ENCODE data around the gene DNAH2.

Gene DNAH2

DNA sequence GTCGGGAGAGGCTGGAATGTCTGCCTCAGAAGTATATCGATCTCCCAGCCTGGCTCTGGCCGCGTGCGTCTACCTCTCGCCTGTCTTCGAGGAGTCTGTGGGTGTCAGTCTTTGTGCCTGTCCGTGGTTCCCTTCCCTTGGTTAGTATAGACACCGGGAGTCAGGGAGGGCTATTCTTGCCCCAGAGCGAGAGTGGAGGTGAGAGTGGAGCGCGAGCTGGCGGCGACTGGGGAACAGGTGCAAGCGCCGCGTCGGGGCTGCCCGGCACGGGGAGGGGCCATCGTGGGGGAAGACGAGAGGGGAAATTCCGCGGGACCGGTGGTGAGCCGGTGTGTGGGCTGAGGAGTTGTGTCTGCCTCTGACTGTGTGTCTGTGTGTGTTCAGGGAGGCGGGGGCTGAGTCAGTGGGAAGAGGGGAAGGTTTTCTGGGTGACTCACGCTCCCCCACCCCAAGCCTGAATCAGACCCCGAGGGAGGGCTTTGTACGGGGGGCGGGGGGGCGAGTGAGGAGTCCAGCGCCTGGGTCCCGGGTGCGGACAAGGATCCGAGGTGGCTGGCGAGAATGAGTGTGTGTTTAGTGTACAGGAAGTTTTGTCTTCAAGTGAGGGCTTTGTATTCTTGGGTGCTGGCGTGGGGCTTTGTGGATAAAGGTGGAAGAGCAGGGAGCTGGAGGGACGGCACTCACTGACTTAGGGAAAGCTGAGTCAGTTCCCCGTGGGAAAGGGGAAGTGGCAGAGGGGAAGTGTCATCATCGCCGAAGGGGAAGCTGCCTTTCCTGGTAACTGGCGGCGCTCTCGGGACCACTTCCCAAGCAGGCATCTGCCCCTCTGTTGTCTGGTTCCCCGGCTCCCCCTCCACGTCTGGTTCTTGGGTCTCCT lies 125.1 kb downstream of the DNAH2 start:
- peaks cover 50 to 80% of the 10 kb centered on the region in 2 donors for H3K4me1 Mint-ChIP-seq
- peak; percentile 49 to 53 for ATAC-seq (replicated peaks)

DNA sequence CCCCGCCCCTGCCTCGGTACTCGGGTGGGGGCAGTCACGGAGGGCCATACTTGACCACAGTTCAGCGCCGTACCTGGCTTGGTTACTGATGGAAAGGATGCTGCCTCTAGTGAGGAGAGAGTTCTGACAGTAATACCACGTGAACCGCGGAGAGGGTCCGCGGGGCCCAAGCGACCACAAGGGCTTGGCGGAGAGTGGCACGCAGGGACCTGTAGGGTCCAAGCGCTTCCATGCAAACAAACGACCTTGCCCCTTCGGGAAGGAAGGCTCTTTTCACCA lies 125.7 kb downstream of the DNAH2 start:
- Mint-ChIP-seq H3K4me3 (peak overlapping the region; percentile 95 to 99), H3K9me3 (no peaks in the 10 kb centered on the region), H3K27ac (peak overlapping the region; percentile 100), H3K36me3 (peaks cover 17 to 35% of the 10 kb centered on the region in 2 donors), H3K27me3 (no peaks in the 10 kb centered on the region), H3K4me1 (peaks cover 49 to 77% of the 10 kb centered on the region in 2 donors)
- ATAC-seq (replicated peaks) (peak; percentile 11 to 15), DNase-seq (no peak)

More for the DNA sequence above, 125.1 kb downstream of the DNAH2 start:
- peak; percentile 97 for DNase-seq
- peaks cover 16 to 33% of the 10 kb centered on the region in 2 donors for H3K36me3 Mint-ChIP-seq
- peak overlapping the region; percentile 95 to 99 for H3K4me3 Mint-ChIP-seq
- H3K27me3 Mint-ChIP-seq = no peaks in the 10 kb centered on the region
- H3K9me3 Mint-ChIP-seq = no peaks in the 10 kb centered on the region
- peak overlapping the region; percentile 100 for H3K27ac Mint-ChIP-seq

DNA sequence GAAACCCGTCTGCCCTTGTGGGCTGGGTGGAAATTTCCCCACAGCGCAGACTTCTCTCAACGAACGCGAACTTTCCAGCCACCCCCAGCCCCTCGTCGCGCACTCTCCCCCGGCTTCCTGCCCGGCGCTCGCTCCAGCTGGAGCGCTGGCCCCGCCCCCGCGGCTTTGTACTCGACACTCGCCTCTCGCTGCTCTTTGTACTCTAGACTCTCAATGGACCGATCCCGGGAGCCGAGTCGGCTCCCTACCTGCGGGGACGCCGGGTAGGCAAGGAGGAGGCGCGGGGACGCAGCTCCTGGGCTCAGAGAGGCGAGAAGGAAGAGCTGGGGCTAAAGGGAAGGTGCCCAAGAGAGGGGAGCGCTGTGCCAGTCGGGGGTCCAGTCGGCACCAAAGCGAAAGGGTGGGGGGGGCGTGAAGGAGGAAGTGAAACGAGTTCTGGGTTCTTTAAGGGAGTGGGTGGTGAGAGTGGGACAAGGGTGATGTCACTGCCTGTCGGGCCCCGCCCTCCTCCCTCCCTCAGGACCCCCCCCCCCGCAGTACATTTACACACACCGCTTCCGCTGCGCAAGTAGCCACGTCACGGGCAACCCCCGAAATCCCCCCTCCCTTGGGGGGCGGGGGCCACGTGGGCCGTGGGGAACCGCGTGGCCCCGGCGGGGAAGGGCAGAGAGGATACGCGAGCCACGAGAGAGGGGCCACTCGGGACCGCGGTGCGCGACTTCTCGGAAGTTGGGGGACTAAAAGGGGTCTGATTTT lies 126.2 kb downstream of the DNAH2 start:
- DNase-seq (peak; percentile 90), ATAC-seq (replicated peaks) (peak; percentile 35 to 41)
- Mint-ChIP-seq H3K4me1 (peaks cover 46 to 72% of the 10 kb centered on the region in 2 donors), H3K9me3 (no peaks in the 10 kb centered on the region), H3K36me3 (peaks cover 18 to 37% of the 10 kb centered on the region in 2 donors), H3K27me3 (no peaks in the 10 kb centered on the region), H3K4me3 (peak overlapping the region; percentile 95 to 99), H3K27ac (peak overlapping the region; percentile 100)

DNA sequence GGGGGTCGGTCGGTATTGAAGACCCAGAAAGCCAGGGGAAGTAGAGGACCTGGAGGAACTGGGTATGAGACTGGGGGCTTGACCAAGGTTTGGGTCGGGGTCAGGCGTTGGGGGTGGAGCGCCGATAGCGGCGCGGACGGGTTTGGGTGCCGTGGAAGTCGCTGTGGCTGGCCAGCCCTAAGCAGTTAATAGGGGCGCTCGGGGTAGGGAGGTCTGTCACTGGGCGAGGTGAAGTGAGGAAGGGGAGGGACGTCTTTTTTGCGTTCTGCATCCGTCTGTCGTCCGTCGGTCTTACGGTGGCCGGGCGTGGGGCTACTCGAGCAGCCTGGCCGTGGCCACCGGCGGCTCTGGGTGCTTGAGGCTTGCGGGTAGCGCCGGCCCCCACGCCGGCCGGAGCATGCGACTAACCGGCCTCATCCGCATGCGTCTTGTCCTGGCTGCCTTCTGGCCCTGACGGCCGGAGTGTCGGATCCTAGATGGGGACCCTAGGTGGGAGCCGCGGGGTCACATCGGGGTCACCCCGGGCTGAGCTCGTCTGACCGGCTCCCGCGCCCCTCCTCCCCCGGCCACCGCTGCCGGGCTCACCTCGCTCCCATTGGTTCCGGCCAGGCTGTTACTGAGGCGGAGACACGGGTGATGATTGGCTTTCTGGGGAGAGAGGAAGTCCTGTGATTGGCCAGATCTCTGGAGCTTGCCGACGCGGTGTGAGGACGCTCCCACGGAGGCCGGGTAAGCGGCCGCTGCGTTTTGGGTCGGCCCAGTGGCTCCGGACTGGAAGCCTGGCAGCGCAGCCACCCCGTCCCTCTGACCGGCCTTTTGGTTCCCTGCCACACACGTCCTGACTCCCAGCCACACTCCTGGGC lies 127.0 kb downstream of the DNAH2 start:
- no peaks in the 10 kb centered on the region for H3K9me3 Mint-ChIP-seq
- H3K36me3 Mint-ChIP-seq = peaks cover 26 to 38% of the 10 kb centered on the region in 2 donors
- DNase-seq = peak; percentile 89
- peak overlapping the region; percentile 100 for H3K27ac Mint-ChIP-seq
- H3K4me1 Mint-ChIP-seq = peaks cover 44 to 72% of the 10 kb centered on the region in 2 donors
- peak overlapping the region; percentile 95 to 99 for H3K4me3 Mint-ChIP-seq
- peak; percentile 49 to 53 for ATAC-seq (replicated peaks)
- no peaks in the 10 kb centered on the region for H3K27me3 Mint-ChIP-seq

DNA sequence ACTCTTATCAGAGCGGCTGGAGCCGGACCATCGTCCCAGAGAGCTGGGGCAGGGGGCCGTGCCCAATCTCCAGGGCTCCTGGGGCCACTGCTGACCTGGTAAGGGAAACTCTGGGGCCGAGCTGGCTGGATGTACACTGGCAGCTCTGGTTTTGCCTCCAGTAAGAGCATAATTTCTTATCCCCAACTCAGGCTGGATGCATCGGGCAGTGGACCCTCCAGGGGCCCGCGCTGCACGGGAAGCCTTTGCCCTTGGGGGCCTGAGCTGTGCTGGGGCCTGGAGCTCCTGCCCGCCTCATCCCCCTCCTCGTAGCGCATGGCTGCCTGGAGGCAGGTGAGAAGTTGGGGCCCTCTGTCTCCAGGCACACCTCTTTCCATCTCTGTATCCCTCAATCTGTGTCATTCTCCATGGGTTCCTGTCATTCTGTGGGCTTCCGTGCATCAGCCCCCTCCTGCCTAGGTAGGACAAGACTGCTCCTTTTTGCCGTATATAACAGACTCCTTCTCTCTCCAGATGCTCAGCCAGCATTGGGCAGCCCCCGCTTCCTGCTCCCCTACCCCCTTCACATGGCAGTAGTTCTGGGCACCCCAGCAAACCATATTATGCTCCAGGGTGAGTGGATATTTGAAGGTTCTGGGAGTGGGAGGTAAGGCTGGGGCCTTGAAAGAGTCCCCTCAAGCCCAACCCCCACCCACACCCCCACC lies 128.0 kb downstream of the DNAH2 start:
- H3K27me3 Mint-ChIP-seq = no peaks in the 10 kb centered on the region
- H3K4me3 Mint-ChIP-seq = peak overlapping the region; percentile 95 to 99
- no peak for DNase-seq
- peak overlapping the region; percentile 100 for H3K27ac Mint-ChIP-seq
- H3K36me3 Mint-ChIP-seq = peaks cover 33 to 46% of the 10 kb centered on the region in 2 donors
- H3K9me3 Mint-ChIP-seq = no peaks in the 10 kb centered on the region
- peaks cover 43 to 72% of the 10 kb centered on the region in 2 donors for H3K4me1 Mint-ChIP-seq
- no peak for ATAC-seq (replicated peaks)

DNA sequence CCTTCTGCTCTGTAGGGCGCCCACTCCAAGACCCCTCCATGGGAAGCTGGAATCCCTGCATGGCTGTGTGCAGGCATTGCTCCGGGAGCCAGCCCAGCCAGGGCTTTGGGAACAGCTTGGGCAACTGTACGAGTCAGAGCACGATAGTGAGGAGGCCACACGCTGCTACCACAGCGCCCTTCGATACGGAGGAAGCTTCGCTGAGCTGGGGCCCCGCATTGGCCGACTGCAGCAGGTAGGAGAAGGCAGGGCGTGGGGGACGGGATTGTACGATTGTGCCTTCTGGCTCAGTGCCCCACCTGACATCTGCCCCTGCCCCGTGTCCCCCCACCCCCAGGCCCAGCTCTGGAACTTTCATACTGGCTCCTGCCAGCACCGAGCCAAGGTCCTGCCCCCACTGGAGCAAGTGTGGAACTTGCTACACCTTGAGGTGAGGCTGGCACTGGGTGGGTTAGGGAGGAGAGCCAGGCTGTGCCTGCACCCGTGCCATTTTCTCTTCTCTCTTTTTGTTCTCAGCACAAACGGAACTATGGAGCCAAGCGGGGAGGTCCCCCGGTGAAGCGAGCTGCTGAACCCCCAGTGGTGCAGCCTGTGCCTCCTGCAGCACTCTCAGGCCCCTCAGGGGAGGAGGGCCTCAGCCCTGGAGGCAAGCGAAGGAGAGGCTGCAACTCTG lies 128.7 kb downstream of the DNAH2 start:
- DNase-seq (no peak), ATAC-seq (replicated peaks) (no peak)
- Mint-ChIP-seq H3K4me1 (peaks cover 44 to 72% of the 10 kb centered on the region in 2 donors), H3K27me3 (no peaks in the 10 kb centered on the region), H3K36me3 (peaks cover 37 to 50% of the 10 kb centered on the region in 2 donors), H3K27ac (peak overlapping the region; percentile 65), H3K9me3 (no peaks in the 10 kb centered on the region), H3K4me3 (peak overlapping the region; percentile 95 to 99)

DNA sequence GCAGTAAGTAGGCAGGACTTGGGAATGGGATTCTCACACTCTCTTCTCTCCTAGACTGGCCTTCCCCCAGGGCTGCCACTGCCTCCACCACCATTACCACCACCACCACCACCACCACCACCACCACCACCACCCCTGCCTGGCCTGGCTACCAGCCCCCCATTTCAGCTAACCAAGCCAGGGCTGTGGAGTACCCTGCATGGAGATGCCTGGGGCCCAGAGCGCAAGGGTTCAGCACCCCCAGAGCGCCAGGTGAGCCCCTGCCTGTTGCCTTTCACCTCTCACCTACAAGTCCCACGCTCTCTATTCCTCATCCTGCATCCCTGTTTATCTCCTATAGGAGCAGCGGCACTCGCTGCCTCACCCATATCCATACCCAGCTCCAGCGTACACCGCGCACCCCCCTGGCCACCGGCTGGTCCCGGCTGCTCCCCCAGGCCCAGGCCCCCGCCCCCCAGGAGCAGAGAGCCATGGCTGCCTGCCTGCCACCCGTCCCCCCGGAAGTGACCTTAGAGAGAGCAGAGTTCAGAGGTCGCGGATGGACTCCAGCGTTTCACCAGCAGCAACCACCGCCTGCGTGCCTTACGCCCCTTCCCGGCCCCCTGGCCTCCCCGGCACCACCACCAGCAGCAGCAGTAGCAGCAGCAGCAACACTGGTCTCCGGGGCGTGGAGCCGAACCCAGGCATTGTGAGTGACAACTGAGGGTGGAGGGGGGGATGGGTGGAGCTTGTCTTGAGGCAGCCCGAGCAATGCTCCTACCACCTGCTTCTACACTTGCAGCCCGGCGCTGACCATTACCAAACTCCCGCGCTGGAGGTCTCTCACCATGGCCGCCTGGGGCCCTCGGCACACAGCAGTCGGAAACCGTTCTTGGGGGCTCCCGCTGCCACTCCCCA lies 129.5 kb downstream of the DNAH2 start:
- Mint-ChIP-seq H3K27ac (peak overlapping the region; percentile 65), H3K27me3 (no peaks in the 10 kb centered on the region), H3K36me3 (peaks cover 43 to 53% of the 10 kb centered on the region in 2 donors), H3K9me3 (no peaks in the 10 kb centered on the region), H3K4me3 (peak overlapping the region; percentile 69 to 95), H3K4me1 (peaks cover 49 to 73% of the 10 kb centered on the region in 2 donors)
- DNase-seq (no peak), ATAC-seq (replicated peaks) (no peak)

DNA sequence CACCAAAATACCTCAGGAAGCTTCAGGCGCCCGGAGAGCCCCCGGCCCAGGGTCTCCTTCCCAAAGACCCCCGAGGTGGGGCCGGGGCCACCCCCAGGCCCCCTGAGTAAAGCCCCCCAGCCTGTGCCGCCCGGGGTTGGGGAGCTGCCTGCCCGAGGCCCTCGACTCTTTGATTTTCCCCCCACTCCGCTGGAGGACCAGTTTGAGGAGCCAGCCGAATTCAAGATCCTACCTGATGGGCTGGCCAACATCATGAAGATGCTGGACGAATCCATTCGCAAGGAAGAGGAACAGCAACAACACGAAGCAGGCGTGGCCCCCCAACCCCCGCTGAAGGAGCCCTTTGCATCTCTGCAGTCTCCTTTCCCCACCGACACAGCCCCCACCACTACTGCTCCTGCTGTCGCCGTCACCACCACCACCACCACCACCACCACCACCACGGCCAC lies 130.6 kb downstream of the DNAH2 start:
- ATAC-seq (replicated peaks) (no peak), DNase-seq (no peak)
- Mint-ChIP-seq H3K36me3 (peaks cover 47 to 51% of the 10 kb centered on the region in 2 donors), H3K4me1 (peaks cover 45 to 68% of the 10 kb centered on the region in 2 donors), H3K27me3 (no peaks in the 10 kb centered on the region), H3K9me3 (no peaks in the 10 kb centered on the region), H3K27ac (no peak overlapping the region), H3K4me3 (no peak overlapping the region)

DNA sequence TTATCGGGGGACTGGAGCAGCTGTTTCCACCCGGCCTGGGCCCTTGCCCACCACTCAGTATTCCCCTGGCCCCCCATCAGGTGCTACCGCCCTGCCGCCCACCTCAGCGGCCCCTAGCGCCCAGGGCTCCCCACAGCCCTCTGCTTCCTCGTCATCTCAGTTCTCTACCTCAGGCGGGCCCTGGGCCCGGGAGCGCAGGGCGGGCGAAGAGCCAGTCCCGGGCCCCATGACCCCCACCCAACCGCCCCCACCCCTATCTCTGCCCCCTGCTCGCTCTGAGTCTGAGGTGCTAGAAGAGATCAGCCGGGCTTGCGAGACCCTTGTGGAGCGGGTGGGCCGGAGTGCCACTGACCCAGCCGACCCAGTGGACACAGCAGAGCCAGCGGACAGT lies 131.2 kb downstream of the DNAH2 start:
- Mint-ChIP-seq H3K36me3 (peaks cover 49 to 52% of the 10 kb centered on the region in 2 donors), H3K4me3 (no peak overlapping the region), H3K4me1 (peaks cover 46 to 65% of the 10 kb centered on the region in 2 donors), H3K27me3 (no peaks in the 10 kb centered on the region), H3K27ac (no peak overlapping the region), H3K9me3 (no peaks in the 10 kb centered on the region)
- ATAC-seq (replicated peaks) = no peak
- DNase-seq = no peak

DNA sequence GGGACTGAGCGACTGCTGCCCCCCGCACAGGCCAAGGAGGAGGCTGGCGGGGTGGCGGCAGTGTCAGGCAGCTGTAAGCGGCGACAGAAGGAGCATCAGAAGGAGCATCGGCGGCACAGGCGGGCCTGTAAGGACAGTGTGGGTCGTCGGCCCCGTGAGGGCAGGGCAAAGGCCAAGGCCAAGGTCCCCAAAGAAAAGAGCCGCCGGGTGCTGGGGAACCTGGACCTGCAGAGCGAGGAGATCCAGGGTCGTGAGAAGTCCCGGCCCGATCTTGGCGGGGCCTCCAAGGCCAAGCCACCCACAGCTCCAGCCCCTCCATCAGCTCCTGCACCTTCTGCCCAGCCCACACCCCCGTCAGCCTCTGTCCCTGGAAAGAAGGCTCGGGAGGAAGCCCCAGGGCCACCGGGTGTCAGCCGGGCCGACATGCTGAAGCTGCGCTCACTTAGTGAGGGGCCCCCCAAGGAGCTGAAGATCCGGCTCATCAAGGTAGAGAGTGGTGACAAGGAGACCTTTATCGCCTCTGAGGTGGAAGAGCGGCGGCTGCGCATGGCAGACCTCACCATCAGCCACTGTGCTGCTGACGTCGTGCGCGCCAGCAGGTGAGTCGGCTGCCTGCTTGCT lies 131.7 kb downstream of the DNAH2 start:
- H3K4me3 Mint-ChIP-seq = no peak overlapping the region
- no peak overlapping the region for H3K27ac Mint-ChIP-seq
- peaks cover 47 to 67% of the 10 kb centered on the region in 2 donors for H3K4me1 Mint-ChIP-seq
- no peaks in the 10 kb centered on the region for H3K9me3 Mint-ChIP-seq
- no peak for ATAC-seq (replicated peaks)
- peaks cover 51 to 52% of the 10 kb centered on the region in 2 donors for H3K36me3 Mint-ChIP-seq
- no peak for DNase-seq
- H3K27me3 Mint-ChIP-seq = no peaks in the 10 kb centered on the region

DNA sequence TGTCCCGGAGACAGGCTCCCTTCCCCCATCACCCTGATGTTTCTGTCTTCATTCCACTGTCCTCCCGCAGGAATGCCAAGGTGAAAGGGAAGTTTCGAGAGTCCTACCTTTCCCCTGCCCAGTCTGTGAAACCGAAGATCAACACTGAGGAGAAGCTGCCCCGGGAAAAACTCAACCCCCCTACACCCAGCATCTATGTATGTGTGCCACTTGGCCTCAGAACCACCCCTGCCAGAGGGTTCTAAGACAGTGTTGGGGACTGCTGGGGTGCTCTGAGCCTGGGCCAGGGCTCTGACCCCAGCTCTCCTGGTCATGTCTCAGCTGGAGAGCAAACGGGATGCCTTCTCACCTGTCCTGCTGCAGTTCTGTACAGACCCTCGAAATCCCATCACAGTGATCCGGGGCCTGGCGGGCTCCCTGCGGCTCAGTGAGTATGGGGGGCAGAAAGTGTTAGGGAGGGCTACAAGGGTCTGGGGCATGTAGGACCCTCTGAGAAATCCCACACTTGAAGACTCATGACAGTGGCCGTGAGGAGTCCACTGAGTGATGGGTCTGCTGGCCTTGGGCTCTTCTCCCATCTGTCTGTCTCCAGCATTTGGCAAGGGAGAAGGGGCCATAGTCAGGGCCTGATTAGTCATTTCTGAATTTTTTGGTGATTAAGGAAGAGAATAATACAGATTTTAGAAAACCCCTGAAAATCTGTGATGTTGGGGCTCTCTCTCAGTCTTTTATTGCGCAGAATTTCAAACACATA lies 132.4 kb downstream of the DNAH2 start:
- H3K27me3 Mint-ChIP-seq = no peaks in the 10 kb centered on the region
- no peak overlapping the region for H3K27ac Mint-ChIP-seq
- peaks cover 47 to 66% of the 10 kb centered on the region in 2 donors for H3K4me1 Mint-ChIP-seq
- no peak for ATAC-seq (replicated peaks)
- H3K4me3 Mint-ChIP-seq = no peak overlapping the region
- H3K36me3 Mint-ChIP-seq = peaks cover 51 to 53% of the 10 kb centered on the region in 2 donors
- no peak for DNase-seq
- no peaks in the 10 kb centered on the region for H3K9me3 Mint-ChIP-seq
